Astrocyte (in vitro differentiated cells and primary cell): Measurements from ENCODE around the gene CYP4A11. TPM values are rescaled to one million over a fixed set of nuclear protein-coding genes. Genes with fewer than 3 reads are reported as not detected.
"Not testable (repeated sequence)": the region's sequence is repeated elsewhere in the genome, so short reads cannot be mapped to it uniquely, and the experiment has no call there.

Experiments
- DNase-seq: peaks from one replicate; pipeline ENCODE4 v3.0.0-alpha.2; 2010; ENCODE audit warnings: low read depth
- FAIRE-seq: peaks from 2 replicates; lab custom pipeline; 2011; peaks lifted over from hg19 to GRCh38; lab: Jason Lieb, UNC
- H2AFZ ChIP-seq: 2 replicates; pipeline ENCODE4 v1.6.0; 2012; ENCODE audit warnings: low read depth, low read length, inconsistent platforms
- H3K27ac ChIP-seq: 2 replicates; pipeline ENCODE4 v1.5.1; 2011; ENCODE audit warnings: low read depth, low read length, inconsistent platforms
- H3K27me3 ChIP-seq: 2 replicates; pipeline ENCODE4 v1.6.0; 2011; ENCODE audit warnings: low read length, inconsistent platforms; ENCODE audit not compliant: insufficient read depth
- H3K36me3 ChIP-seq: 2 replicates; pipeline ENCODE4 v1.5.1; 2011; ENCODE audit warnings: low read length, inconsistent platforms; ENCODE audit not compliant: insufficient read depth
- H3K4me1 ChIP-seq: 2 replicates; pipeline ENCODE4 v1.5.1; 2011; ENCODE audit warnings: low read length, inconsistent platforms; ENCODE audit not compliant: insufficient read depth
- H3K4me2 ChIP-seq: 2 replicates; pipeline ENCODE4 v1.6.0; 2012; ENCODE audit warnings: low read length, inconsistent platforms
- H3K4me3 ChIP-seq: 2 replicates; pipeline ENCODE4 v1.5.1; 2011; ENCODE audit warnings: low read depth, mild to moderate bottlenecking, low read length, inconsistent platforms; ENCODE audit not compliant: insufficient read depth
- H3K79me2 ChIP-seq: 2 replicates; pipeline ENCODE4 v1.6.0; 2012; ENCODE audit warnings: mild to moderate bottlenecking, low read length, inconsistent platforms; ENCODE audit not compliant: insufficient read depth
- H3K9ac ChIP-seq: 2 replicates; pipeline ENCODE4 v1.6.0; 2012; ENCODE audit warnings: mild to moderate bottlenecking, low read length, inconsistent platforms
- H3K9me3 ChIP-seq: 2 replicates; pipeline ENCODE4 v1.5.1; 2012; ENCODE audit warnings: low read depth, mild to moderate bottlenecking, low read length, inconsistent platforms; ENCODE audit not compliant: insufficient read depth
- H4K20me1 ChIP-seq: 2 replicates; pipeline ENCODE4 v1.6.0; 2012; ENCODE audit warnings: low read length, inconsistent platforms; ENCODE audit not compliant: insufficient read depth
- H3K27ac Mint-ChIP-seq: one replicate; pipeline ENCODE4 v1.8.0; 2021; ENCODE audit warnings: mild to moderate bottlenecking, mixed read lengths; ENCODE audit not compliant: unreplicated experiment
- H3K27me3 Mint-ChIP-seq: one replicate; pipeline ENCODE4 v1.8.0; 2021; ENCODE audit warnings: low read depth, mixed read lengths; ENCODE audit not compliant: unreplicated experiment
- H3K36me3 Mint-ChIP-seq: one replicate; pipeline ENCODE4 v1.8.0; 2021; ENCODE audit warnings: low read depth, mixed read lengths; ENCODE audit not compliant: unreplicated experiment
- H3K4me1 Mint-ChIP-seq: one replicate; pipeline ENCODE4 v1.8.0; 2021; ENCODE audit warnings: low read depth, mixed read lengths; ENCODE audit not compliant: unreplicated experiment
- H3K4me3 Mint-ChIP-seq: one replicate; pipeline ENCODE4 v1.8.0; 2021; ENCODE audit warnings: mild to moderate bottlenecking, moderate library complexity, mixed read lengths; ENCODE audit not compliant: unreplicated experiment
- H3K9me3 Mint-ChIP-seq: one replicate; pipeline ENCODE4 v1.8.0; 2021; ENCODE audit warnings: mild to moderate bottlenecking, mixed read lengths; ENCODE audit not compliant: unreplicated experiment
- EZH2 ChIP-seq: IDR thresholded peaks from 2 replicates; pipeline ENCODE4 v1.6.1; 2012; ENCODE audit warnings: mild to moderate bottlenecking, low read length, inconsistent platforms; ENCODE audit not compliant: insufficient read depth
- total RNA-seq: library from RNA; stranded (reverse); gene quantifications from 2 replicates; pipeline ENCODE4 v1.2.1, GENCODE V29; 2021
- TF ChIP-seq, protein P1 (sequence below): IDR thresholded peaks from 2 replicates; pipeline ENCODE4 v1.5.1; 2011; ENCODE audit warnings: low read depth, mild to moderate bottlenecking, inconsistent platforms, low read length, moderate library complexity; ENCODE audit not compliant: insufficient read depth

The CYP4A11 gene
- total RNA-seq, 1 donor from 2014 or later = not detected

- Mint-ChIP-seq H3K4me1 (peaks cover 9% of the 10 kb centered on the region), H3K9me3 (peaks cover 10% of the 10 kb centered on the region), H3K27ac (no peak overlapping the region), H3K36me3 (no peaks in the 10 kb centered on the region), H3K27me3 (peaks cover 18% of the 10 kb centered on the region), H3K4me3 (no peak overlapping the region)
- Histone ChIP-seq H3K36me3 (no peaks in the 10 kb centered on the region), H3K4me1 (peaks cover 2% of the 10 kb centered on the region), H3K27ac (peak overlapping the region; percentile 4), H3K4me2 (peak overlapping the region; percentile 30), H3K9ac (no peak overlapping the region), H3K79me2 (no peaks in the 10 kb centered on the region), H2AFZ (no peak overlapping the region), H4K20me1 (no peaks in the 10 kb centered on the region), H3K4me3 (no peak overlapping the region), H3K9me3 (no peaks in the 10 kb centered on the region), H3K27me3 (no peaks in the 10 kb centered on the region)
- DNase-seq = no peak
- no peak for FAIRE-seq
- TF ChIP-seq EZH2 = no peak
- TF ChIP-seq, protein P1, sequence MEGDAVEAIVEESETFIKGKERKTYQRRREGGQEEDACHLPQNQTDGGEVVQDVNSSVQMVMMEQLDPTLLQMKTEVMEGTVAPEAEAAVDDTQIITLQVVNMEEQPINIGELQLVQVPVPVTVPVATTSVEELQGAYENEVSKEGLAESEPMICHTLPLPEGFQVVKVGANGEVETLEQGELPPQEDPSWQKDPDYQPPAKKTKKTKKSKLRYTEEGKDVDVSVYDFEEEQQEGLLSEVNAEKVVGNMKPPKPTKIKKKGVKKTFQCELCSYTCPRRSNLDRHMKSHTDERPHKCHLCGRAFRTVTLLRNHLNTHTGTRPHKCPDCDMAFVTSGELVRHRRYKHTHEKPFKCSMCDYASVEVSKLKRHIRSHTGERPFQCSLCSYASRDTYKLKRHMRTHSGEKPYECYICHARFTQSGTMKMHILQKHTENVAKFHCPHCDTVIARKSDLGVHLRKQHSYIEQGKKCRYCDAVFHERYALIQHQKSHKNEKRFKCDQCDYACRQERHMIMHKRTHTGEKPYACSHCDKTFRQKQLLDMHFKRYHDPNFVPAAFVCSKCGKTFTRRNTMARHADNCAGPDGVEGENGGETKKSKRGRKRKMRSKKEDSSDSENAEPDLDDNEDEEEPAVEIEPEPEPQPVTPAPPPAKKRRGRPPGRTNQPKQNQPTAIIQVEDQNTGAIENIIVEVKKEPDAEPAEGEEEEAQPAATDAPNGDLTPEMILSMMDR = no peak
These were observed 42.0 kb upstream of the CYP4A11 start for GRCh38 chr1:46983166-46983829.

DNA sequence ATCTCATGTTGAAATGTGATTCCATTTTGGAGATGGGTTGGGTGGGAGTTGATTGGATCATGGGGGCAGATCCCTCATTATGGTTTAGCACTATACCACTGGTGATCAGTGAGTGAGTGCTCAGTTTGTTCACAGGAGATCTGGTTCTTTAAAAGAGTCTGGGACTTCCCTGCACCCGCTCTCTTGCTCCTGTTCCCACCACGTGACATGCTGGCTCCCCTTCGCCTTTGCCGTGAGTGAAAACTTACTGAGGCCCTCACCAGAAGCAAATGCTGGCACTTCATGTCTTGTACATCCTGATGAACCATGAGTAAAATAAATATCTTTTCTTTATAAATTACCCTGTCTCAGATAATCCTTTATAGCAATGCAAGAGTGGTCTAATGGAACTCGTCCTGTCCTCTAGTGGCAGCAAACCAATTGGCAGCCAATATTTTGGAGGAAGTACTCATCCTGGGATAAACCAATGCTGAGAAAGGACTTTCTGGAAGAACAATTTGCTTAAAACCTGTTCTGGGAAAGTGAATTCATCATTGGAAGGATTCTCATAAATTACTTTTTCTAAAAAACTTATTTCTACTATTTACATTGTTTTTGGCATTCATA lies 27.8 kb upstream of the CYP4A11 start:
- H3K9ac ChIP-seq = no peak overlapping the region
- H3K79me2 ChIP-seq = no peaks in the 10 kb centered on the region
- H3K36me3 ChIP-seq = no peaks in the 10 kb centered on the region
- no peak overlapping the region for H3K27ac Mint-ChIP-seq
- no peaks in the 10 kb centered on the region for H3K4me1 Mint-ChIP-seq
- H2AFZ ChIP-seq = no peak overlapping the region
- H3K9me3 Mint-ChIP-seq = peaks cover 10% of the 10 kb centered on the region
- no peaks in the 10 kb centered on the region for H4K20me1 ChIP-seq
- H3K4me2 ChIP-seq = no peak overlapping the region
- no peak overlapping the region for H3K27ac ChIP-seq
- peaks cover 8% of the 10 kb centered on the region for H3K27me3 Mint-ChIP-seq
- H3K9me3 ChIP-seq = no peaks in the 10 kb centered on the region
- DNase-seq = no peak
- H3K36me3 Mint-ChIP-seq = no peaks in the 10 kb centered on the region
- H3K4me3 ChIP-seq = no peak overlapping the region
- TF ChIP-seq, protein P1 = no peak
- TF ChIP-seq EZH2 = no peak
- H3K27me3 ChIP-seq = no peaks in the 10 kb centered on the region
- no peak for FAIRE-seq
- H3K4me3 Mint-ChIP-seq = no peak overlapping the region
- no peaks in the 10 kb centered on the region for H3K4me1 ChIP-seq

- not testable (repeated sequence) for H3K27me3 ChIP-seq, H4K20me1 ChIP-seq, H3K9me3 Mint-ChIP-seq, H3K27ac ChIP-seq, H3K27me3 Mint-ChIP-seq, H3K9me3 ChIP-seq, H3K4me3 ChIP-seq, FAIRE-seq, H3K4me2 ChIP-seq, H3K27ac Mint-ChIP-seq, H3K4me1 Mint-ChIP-seq, H3K9ac ChIP-seq, H3K4me3 Mint-ChIP-seq, H2AFZ ChIP-seq, H3K79me2 ChIP-seq, DNase-seq, H3K36me3 Mint-ChIP-seq, H3K36me3 ChIP-seq, H3K4me1 ChIP-seq
These were observed 21.0 kb upstream of the CYP4A11 start for GRCh38 chr1:46962272-46962671.
